G401 (cell line): ENCODE results near the gene RUNX1. TPM values are rescaled to one million over a fixed set of nuclear protein-coding genes. Genes with fewer than 3 reads are reported as not detected.

Experiments
- DNase-seq: peaks from one replicate; pipeline ENCODE4 v3.0.0-alpha.2; 2015; ENCODE audit warnings: low spot score
- in situ Hi-C: cut with HindIII; loops from 2 replicates; pipeline ENCODE4 v1.10.0; 2016; ENCODE audit warnings: low sequenced_read_pairs, mixed read lengths
- total RNA-seq: library from RNA; depleted of rRNA; stranded (reverse); fragments of >200 nt; shearing (Covaris generic); gene quantifications from 2 replicates; pipeline ENCODE4 v1.2.3, GENCODE V29; 2014

Gene RUNX1
- total RNA-seq, 1 experiment from 2014 or later: not detected

DNA sequence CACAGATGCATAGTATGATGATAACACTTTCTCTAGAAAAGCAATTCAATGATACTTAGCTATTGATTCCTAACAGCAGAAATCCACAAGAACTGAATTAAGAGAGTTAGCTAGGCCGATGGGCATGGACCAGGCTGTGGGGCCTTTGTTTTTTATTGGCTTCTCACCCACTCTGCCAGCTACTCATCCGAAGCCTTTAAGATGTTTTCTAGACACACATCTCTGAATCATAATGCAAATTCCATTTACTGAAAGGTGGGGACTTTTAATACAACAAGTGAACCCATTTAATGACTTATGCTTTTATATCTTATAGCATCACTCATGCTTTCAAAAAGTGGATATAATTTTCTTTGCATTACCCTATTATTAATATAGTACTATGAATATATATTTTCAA is 170.2 kb downstream of the RUNX1 start:
- no peak for DNase-seq
- in situ Hi-C loops: no loop called here

DNA sequence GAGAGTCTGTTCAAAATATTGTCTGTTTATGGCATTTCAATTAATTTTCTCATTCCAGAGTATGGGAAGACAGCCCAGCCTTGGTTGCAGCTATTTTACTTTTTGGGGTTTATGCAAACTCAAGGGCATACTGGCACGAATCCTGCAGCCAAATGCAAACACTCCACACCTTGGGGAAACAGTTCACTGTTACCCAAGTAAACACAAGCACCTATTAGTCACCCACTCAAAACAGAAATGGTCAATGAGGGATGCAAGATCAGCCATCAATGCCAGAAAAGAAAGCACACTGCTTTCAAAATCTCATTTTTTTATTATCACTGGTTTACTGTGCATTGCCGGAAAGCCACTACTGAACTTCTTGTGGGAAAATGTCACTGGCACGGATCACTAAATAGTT is 170.6 kb downstream of the RUNX1 start:
- DNase-seq: no peak
- in situ Hi-C loops: no loop called here

DNA sequence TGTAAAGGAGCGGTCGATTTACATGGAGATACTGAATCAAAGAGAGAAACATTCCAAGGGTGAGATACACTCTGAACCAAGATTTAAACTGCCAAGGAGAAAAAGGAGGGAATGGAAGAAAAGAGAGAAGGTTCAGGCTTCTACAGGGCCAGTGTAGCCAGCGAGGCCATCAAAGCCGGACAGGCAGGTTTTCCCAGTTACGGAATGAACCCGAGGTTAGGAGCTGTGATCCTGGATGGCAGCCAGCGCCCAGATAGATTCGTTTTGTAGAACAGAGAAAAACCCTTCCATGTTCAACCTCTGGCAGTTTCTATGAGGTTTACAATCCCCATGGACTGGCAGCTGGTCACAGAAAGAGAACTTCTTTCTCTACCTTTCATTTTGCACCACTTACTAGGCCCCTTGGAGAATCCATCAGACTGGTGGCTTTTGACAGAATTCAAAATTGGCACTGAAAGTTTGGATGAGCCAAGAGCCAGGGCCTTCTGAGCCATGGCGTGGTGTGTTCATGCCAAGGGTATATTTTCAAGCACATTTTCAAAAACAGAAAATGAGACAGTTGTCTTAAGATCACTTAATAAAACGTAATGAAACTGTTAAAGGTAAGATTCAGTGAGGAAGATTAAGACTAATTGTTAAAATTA is 171.5 kb downstream of the RUNX1 start:
- in situ Hi-C loops: no loop called here
- no peak for DNase-seq

DNA sequence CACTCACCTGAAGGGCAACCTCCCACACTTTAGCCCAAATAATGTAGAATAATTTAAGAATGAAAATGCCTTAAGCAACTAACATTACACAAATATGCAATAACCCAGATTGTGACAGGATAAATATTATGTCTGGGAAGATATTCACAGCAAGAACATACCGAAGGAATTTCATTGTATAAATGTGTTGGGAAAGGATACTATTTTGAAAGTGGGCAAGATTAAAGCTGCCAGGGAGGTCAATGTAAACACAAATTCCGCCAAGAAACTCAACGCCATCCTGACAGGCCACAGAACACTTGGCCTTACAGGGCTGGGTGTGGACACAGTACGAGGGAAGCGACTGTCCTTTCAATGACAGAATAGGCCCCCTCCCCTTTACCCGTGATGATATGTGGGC is 173.3 kb downstream of the RUNX1 start:
- no peak for DNase-seq
- in situ Hi-C loops: no loop called here

DNA sequence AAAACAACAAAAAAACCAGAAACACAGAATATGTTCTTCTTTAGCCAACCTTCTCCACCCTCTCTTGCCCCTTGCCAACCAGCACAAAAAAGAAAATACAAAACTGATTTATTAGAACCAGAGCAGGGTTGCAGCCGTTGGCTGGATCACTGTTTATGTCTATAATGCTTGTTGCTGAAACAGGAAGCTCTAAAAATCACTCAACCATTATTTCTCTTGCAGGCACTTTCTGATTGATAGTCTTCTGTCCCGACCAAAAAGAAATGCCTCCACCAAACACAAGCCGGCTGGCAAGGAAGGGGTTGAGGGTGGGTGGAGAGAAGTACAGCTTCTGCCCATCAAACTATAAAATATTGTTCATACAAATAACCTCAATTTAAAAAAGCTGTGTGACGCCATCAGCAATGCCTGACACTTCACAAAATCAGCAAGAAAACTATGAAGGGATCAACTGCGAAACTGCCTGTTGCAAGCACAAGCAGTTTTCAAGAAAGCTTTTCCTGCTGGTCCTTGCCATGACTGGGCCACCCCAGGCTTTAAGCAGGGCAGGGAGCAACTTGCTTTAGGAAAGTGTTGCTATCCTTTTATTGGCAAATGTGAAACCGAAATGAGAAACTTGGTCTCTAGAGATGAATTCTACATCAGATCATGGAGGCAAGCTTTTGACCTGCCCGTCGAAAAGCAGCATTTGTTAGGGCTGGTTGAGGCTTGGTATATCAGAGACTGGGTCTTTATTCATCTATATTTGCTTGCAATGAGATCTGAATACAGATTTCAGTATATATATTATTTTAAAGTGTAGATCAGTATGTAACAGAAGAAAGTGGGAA is 174.2 kb downstream of the RUNX1 start:
- no peak for DNase-seq
- in situ Hi-C loops: no loop called here

DNA sequence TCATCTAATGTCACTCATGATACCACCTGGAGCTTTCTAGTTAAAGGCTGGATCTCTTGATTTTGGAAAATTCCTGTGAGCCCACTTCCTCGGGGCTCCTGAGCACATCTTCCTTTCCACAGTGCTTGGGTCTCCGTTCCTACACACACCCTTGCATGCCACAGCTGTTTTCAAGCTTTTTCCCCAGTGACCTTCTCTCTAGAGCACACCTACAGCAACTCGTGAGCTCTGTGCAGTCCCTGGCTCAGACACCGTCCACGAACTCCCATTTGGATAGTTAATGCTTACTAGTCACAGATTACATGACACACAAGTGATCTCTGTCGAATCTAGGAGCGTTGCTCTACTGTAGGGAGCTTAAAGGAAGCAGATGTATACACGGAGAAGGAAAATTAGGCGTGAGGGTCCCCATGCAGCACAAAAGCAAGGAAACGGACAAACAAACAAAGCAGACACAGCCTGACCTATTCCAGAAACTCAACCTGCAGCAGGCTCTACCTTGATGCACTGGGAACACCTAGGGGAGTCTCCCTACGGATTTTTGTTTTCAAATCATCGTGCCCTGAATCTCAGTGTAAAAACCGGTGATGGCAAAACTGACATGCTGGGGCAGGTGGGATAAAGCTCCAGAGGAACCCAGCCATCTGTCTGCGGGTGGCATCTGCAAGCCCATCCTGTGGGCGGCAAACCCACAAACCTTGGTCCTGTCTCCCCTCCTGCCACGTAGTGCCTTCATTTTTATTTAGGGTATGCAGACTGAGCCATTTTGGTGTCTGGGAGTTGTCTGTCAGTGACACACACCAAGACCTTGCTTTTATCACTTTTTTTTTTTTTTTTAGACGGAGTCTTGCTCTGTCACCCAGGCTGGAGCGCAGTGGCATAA is 177.8 kb downstream of the RUNX1 start:
- in situ Hi-C loops: no loop called here
- DNase-seq: no peak

DNA sequence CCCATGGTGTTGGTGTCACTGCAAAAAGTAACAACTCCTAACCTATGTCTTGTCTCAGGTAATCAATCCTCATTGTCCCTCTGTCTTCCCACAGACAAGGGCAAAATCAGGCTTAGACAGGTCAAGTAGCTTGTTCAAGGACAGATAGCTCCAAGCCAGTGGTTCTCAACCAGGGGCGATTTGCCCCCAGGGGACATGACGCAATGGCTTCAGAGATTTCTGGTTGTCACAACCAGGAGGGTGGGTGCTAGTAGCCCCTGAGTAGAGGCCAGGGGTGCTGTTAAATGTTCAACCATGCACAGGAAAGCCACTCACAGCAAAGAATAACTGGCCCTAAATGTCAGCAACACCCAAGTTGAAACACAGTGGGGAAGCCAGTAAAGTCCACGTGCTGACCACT is 178.9 kb downstream of the RUNX1 start:
- in situ Hi-C loops: no loop called here
- DNase-seq: no peak

DNA sequence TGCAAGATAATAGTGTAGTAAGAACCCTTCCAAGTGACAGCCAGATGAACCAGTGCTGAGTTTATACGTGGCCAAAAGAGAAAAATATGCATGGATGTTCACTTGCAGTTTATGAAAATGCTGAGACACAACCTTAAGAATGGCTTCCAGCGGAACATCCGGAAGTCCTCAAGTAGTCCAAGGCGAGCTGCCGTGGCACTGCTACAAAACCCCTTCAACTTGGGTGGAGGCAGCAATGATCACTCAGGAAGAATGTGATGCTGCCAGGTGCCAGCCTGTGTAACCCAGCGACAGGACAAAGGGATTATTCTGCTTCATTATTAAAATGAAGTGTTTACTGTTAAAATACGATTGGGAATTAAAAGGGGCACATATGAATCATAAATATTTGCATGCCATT is 179.6 kb downstream of the RUNX1 start:
- DNase-seq: no peak
- in situ Hi-C loops: no loop called here

DNA sequence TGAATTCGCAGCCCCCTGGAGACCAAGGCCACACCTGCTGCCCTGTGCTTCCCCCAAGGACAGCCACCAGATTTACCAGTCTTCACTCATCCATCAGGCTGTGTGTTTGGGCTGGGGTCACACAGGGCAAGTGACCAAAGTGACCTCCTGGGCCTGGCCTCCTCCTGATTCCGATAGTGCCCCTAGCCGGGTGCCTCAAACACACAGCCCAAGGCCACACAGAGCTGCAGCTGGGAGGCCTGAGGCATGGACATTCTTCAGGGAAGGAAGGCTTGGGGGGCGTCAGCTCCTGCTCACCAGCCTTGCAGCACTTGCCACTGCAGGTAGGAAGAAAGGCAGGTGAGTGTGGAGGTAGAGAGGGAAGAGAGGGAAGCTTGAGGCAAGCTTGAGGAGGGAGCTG is 181.3 kb downstream of the RUNX1 start:
- no peak for DNase-seq
- in situ Hi-C loops: no loop called here

DNA sequence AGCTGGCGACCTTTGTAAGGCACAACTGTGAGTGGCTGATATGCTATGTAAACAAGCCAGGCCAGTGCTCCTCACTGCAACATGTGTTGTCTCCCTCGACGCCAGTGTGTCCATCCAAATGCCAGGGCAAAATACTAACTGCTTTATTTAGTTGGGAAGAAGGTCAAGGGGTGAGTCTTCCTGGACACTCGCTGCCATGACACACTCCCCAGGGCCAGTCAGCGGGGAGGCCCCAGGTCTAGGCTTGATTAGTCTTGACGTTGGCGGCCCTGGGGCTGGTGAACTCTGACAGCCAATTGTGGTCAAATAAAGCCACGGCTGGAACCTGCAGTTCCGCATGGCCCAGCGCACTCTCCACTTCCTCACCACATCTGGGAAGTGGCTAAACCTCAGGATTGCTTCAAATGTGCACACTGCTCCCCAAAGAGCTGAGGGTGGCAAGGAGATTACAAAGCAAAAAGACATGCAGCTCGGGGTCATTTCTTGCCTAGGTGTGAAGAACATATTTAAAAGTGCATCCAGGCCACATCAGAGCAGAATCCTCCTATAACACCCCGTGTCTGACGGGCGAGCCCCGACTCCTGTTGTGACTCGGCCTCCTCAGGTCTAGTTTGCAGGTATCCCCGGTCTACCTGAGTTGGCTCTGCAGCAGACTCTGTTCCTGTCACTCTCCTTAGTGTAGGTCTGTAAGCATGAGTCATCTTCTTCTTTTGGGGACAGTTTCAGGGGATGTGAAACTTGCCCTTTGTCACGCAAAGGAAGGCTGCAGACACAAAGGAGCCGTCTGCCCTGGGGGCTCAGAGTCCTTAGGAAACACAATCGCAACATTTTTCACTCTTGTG is 183.5 kb downstream of the RUNX1 start:
- DNase-seq: no peak
- in situ Hi-C loops: no loop called here

DNA sequence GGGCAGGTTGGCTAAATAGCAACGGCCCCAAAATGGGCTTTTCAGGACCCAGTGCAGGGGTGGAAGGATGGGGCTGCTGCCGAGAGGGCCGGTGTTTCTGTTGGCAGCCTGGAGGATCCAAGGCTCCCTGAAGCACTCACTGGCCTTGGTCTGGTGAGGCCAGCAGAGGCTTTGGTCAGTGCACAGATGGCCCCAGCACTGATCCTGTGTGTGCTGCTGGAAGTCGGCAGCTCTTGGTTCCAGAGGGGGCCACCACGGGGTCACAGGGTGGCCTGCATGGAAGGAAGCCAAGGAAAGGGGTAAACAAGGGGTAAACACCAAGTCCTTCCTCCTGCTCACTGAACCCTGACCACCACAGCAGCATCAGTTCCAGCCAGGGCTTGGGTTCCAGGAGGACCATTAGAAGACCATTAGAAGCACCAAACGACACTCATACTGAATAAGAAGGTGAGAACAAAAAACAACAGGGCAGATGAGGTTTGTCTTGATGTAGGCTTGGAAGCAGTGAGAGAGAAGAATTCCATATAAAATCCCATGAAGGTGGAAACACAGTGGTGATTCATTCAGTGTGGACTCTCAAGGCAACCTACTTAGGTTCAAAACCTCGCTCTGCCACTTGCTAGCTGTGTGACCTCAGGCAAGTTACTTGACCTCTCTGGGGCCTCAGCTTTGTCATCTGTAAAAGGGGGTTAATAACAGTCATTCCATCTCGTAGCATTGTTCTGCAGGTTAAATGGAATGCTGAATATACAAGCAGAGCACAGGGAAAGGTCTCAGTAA is 184.5 kb downstream of the RUNX1 start:
- no peak for DNase-seq
- in situ Hi-C loops: no loop called here

DNA sequence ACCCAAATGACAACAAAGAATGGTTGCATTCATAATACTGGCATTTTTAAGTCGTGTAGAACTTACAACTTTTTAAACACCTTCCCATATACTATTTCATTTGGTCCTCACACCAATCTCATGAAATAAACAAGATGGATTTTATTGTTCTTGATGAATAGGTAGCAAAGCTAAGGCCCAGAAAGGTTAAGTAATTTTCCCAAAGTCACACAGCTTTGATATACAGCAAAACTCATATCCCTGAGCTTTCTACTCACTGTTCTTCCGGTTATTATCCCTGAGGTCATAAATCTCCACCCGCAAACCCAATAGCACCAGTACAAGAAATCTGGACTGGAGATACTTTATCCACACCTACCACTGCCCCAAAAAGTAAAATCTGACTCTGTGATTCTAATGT is 186.2 kb downstream of the RUNX1 start:
- in situ Hi-C loops: no loop called here
- DNase-seq: no peak

DNA sequence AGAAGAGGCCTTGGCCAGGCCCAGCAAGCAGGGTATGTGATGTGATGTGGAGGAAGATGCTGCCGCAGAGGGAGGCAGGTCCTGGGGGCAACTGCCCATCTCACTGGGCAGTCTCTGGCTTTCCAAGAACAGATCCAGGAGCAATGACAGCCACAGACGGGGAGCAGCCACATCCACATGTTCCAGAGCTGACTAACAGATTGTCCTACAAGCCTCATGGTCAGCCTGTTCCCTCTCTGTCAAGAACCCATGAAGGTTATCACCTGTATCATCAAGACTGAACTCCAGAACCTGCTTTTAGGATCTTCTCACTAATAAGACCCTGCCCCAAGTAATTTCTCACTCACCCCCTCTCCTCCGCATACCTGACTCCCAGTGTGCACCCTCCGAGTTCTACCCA is 187.8 kb downstream of the RUNX1 start:
- in situ Hi-C loops: no loop called here
- no peak for DNase-seq

DNA sequence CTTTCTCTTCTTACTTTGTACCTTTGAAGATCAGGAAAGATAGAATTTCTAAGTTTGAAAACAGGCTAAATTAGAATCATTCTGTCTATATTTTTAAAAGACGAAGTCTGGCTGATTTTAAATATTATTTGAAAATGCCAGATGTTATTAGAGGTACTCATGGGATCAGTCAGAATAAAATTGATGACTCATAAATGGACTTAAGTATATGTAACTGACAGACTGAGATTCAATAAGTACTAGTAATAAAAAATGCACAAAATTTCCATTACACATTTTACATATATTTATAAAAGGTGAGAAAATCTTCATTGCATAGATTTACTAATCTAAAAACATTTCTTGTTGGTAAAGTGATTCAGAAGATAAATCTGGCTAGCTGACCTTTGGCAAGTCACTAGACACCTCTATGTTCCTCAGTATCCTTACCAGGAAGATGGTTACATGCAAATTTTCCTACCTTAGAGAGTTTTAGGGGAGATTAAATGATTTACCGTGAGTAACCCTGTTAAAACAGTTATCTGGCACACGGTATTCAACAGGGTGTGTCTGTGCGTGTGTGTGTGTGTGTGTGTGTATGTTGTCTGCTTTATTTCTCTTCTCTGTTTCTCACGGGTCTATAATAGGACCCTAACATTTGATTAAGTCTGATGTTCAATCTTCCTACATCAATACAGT is 189.0 kb downstream of the RUNX1 start:
- in situ Hi-C loops: no loop called here
- no peak for DNase-seq

DNA sequence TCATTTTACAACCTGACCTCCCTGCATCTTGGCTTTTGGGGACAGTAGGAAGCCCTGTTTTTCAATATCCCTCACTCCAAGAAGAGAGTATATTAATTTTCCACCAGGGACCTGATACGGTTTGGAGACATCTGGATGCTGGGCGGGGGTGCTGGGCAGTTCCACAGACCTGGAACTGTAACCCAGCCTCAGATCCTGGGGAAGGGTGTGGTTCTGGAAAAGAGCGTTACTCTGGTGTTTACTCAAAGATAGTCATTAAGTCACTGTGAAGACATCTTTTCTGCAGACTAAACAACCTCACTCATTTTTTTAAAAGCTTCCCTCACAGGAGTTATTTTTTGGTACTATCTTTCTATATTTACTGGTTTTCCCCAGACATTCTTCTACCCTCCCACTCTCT is 190.5 kb downstream of the RUNX1 start:
- in situ Hi-C loops: no loop called here
- no peak for DNase-seq

DNA sequence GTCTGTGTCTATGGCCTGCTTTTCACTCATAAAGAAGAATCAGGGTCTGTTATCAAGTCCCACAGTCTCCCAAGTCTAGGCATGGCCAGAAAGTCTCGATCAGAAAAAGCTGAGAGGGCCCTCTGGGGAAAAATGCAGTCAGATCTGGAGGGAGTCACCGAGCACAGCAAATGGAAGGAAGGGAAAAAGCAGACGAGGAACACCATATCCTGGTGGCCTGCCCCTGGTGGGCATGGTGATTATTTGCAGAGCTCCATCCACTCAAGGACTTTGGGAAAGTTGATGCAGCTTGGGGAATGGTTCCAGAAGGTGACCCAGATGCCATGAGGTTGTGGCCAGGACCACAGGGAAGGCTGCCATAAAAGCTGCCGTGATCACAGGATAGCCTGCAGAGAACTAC is 191.2 kb downstream of the RUNX1 start:
- in situ Hi-C loops: no loop called here
- no peak for DNase-seq

DNA sequence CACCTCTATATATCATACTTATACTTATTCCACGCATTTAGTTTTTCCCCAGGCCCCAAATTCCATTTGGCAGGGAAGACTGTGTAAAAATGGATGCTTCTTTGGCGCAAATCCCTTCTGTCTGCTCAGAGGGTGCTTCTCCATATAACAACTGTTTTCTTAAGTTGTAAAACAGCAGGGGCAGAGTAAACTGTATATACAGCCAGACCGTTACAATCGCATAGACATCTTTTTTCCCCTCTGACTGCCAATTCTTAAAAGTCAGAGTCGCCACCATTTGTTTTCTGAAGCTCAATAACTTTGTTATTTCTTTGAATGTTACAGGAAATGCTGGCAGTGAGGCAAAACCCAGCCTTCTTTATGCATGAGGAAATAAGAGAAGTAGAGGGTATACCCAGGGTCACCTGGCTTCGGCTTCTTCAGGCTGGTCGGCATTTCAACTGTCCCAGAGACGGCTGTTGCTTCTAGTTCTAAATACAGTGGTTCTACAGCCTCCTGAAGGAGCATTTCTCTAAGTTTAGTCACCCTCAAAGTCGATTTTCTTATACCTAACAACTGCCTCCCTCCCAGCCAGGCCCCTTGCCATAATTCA is 191.9 kb downstream of the RUNX1 start:
- in situ Hi-C loops: no loop called here

DNA sequence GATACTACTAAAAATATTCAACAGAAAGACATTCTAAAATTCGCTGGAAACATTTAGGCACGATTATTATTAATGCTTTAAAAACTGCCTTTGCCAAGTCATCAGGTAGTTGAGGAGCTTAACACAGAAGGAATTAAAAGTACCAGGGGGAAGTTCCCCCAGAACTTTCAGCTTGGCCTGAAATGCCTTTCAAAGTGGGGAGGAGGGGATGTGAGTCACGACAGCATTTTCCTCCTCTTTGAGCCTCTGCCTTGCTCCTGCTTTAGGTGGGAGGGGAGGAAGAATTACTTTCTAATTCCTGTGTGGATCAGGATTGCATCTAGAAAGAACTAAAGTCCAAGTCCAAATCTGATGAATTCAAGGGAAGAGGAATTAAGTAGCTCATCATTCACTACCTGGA is 196.7 kb downstream of the RUNX1 start:
- in situ Hi-C loops: no loop called here
- DNase-seq: no peak

More for the DNA sequence above, 191.9 kb downstream of the RUNX1 start:
- DNase-seq: no peak
